HG03442 (cell line): ENCODE data around the gene NCR2.

Experiments used
- ATAC-seq: cut with Tn5 transposase; IDR thresholded peaks from one replicate; pipeline ENCODE4 v1.9.1; 2021; ENCODE audit warnings: mild to moderate bottlenecking, moderate library complexity; ENCODE audit not compliant: unreplicated experiment

NCR2 gene

GRCh38 chr6:41327177-41327576 lies 8.2 kb upstream of the NCR2 start:
- ATAC-seq, result no peak

GRCh38 chr6:41331401-41332150 lies 3.8 kb upstream of the NCR2 start:
- no peak for ATAC-seq

- no peak for ATAC-seq
These were observed 3.2 kb upstream of the NCR2 start for GRCh38 chr6:41332241-41332640.

GRCh38 chr6:41332842-41333736 lies 2.3 kb upstream of the NCR2 start:
- no peak for ATAC-seq

- no peak for ATAC-seq
These were observed 847 bp upstream of the NCR2 start for GRCh38 chr6:41334482-41335040.

GRCh38 chr6:41335943-41336342 lies 535 bp downstream of the NCR2 start:
- ATAC-seq, result no peak

- no peak for ATAC-seq
These were observed 1.4 kb downstream of the NCR2 start for GRCh38 chr6:41336824-41337223.

GRCh38 chr6:41337709-41338108 lies 2.3 kb downstream of the NCR2 start:
- ATAC-seq, result no peak

GRCh38 chr6:41338659-41339058 lies 3.3 kb downstream of the NCR2 start:
- ATAC-seq, result no peak

- no peak for ATAC-seq
These were observed 6.2 kb downstream of the NCR2 start for GRCh38 chr6:41341580-41341979.

- ATAC-seq, result no peak
These were observed 6.8 kb downstream of the NCR2 start for GRCh38 chr6:41342241-41342640.

GRCh38 chr6:41343641-41344187 lies 8.3 kb downstream of the NCR2 start:
- ATAC-seq, result no peak

GRCh38 chr6:41344876-41345275 lies 9.5 kb downstream of the NCR2 start:
- ATAC-seq, result no peak

GRCh38 chr6:41345901-41346300 lies 10.5 kb downstream of the NCR2 start:
- ATAC-seq, result no peak

- no peak for ATAC-seq
These were observed 11.0 kb downstream of the NCR2 start for GRCh38 chr6:41346441-41346840.

GRCh38 chr6:41347378-41348050 lies 12.1 kb downstream of the NCR2 start:
- no peak for ATAC-seq

- ATAC-seq, result no peak
These were observed 13.5 kb downstream of the NCR2 start for GRCh38 chr6:41348934-41349333.

GRCh38 chr6:41352396-41352795 lies 17.0 kb downstream of the NCR2 start:
- ATAC-seq, result no peak

- ATAC-seq, result no peak
These were observed 17.5 kb downstream of the NCR2 start for GRCh38 chr6:41352907-41353306.

- ATAC-seq, result no peak
These were observed 17.9 kb downstream of the NCR2 start for GRCh38 chr6:41353333-41353732.

- no peak for ATAC-seq
These were observed 20.5 kb downstream of the NCR2 start for GRCh38 chr6:41355952-41356351.
